ENCODE measurements around the gene MACROD2.

- TF ChIP-seq CTCF (IDR thresholded peaks at IDR 0.05): no peak
- no peak for TF ChIP-seq POLR2A (IDR thresholded peaks at IDR 0.05)
Measured at GRCh38 chr20:15406072-15406471, 1410.8 kb downstream of the MACROD2 start.
